SK-N-SH (cell line): ENCODE results near the gene SURF6. TPM values are rescaled to one million over a fixed set of nuclear protein-coding genes. Genes with fewer than 3 reads are reported as not detected.

Experiments used
- CTCF ChIA-PET: fragments of 300-600, 350-600 bp; formaldehyde crosslinking; extraction: SDS; loops from one replicate; lab custom pipeline; 2021; lab: Yijun Ruan, JAX
- POLR2A ChIA-PET: fragments of 350-600 bp; sonication (Branson Sonifier 250); formaldehyde crosslinking; extraction: SDS; loops from one replicate; lab custom pipeline; 2020; ENCODE audit warnings: antibody characterized with exemption, inconsistent platforms; lab: Yijun Ruan, JAX
- DNase-seq: peaks from one replicate; pipeline ENCODE4 v3.0.0; 2012
- H2AFZ ChIP-seq: fragments of 200-600 bp; sonication (generic); 2 replicates; pipeline ENCODE4 v1.8.1; 2016; ENCODE audit warnings: antibody characterized with exemption, mild to moderate bottlenecking, low read depth
- H3F3A ChIP-seq: fragments of 200-600 bp; sonication (generic); replicated peaks from 2 replicates; pipeline ENCODE3; 2016; ENCODE audit warnings: antibody characterized with exemption, mild to moderate bottlenecking; ENCODE audit not compliant: insufficient read depth
- H3K27ac ChIP-seq, 2 experiments: fragments of 200-500 bp in 1 of 2; fragments of 200-600 bp in 1 of 2; sonication (Bioruptor generic) in 1 of 2; sonication (generic), shearing (Covaris generic) in 1 of 2; 2 replicates each; pipeline versions ENCODE4 v1.5.1 to v1.6.1; 2014 to 2016; ENCODE audit warnings: low read depth in 2 of 2, inconsistent platforms in 1 of 2, low read length in 1 of 2, mild to moderate bottlenecking in 1 of 2, mixed read lengths in 1 of 2
- H3K27me3 ChIP-seq: fragments of 200-600 bp; sonication (generic), shearing (Covaris generic); 2 replicates; pipeline ENCODE4 v1.6.1; 2016; ENCODE audit warnings: mixed run types; ENCODE audit not compliant: insufficient read depth
- H3K36me3 ChIP-seq, 2 experiments: fragments of 200-500 bp in 1 of 2; fragments of 200-600 bp in 1 of 2; sonication (Bioruptor generic) in 1 of 2; sonication (generic) in 1 of 2; replicated peaks in 1 of 2; 2 replicates each; pipeline versions ENCODE3 to v1.5.1; 2014 to 2016; ENCODE audit warnings: low read length in 1 of 2, mild to moderate bottlenecking in 1 of 2; ENCODE audit not compliant: insufficient read depth in 2 of 2, control insufficient read depth in 1 of 2
- H3K4me1 ChIP-seq, 2 experiments: fragments of 200-500 bp in 1 of 2; fragments of 200-600 bp in 1 of 2; sonication (Bioruptor generic) in 1 of 2; sonication (generic), shearing (Covaris generic) in 1 of 2; 2 replicates each; pipeline versions ENCODE4 v1.5.1 to v1.6.1; 2014 to 2016; ENCODE audit warnings: low read depth in 1 of 2, low read length in 1 of 2, mixed run types in 1 of 2; ENCODE audit not compliant: insufficient read depth in 2 of 2, control insufficient read depth in 1 of 2
- H3K4me2 ChIP-seq: fragments of 200-600 bp; sonication (generic), shearing (Covaris generic); 2 replicates; pipeline ENCODE4 v1.6.1; 2017; ENCODE audit warnings: mixed run types
- H3K4me3 ChIP-seq, 2 experiments: fragments of 200-500 bp in 1 of 2; fragments of 200-600 bp in 1 of 2; sonication (Bioruptor generic) in 1 of 2; sonication (generic), shearing (Covaris generic) in 1 of 2; 2 replicates each; pipeline versions ENCODE4 v1.5.1 to v1.8.1; 2014 to 2016; ENCODE audit warnings: low read depth in 2 of 2, inconsistent platforms in 1 of 2, low read length in 1 of 2, mild to moderate bottlenecking in 1 of 2, mixed read lengths in 1 of 2, moderate library complexity in 1 of 2
- H3K79me2 ChIP-seq: fragments of 200-600 bp; sonication (generic); 2 replicates; pipeline ENCODE4 v1.8.1; 2017; ENCODE audit warnings: mild to moderate bottlenecking; ENCODE audit not compliant: insufficient read depth
- H3K9ac ChIP-seq: fragments of 200-600 bp; sonication (generic); 2 replicates; pipeline ENCODE4 v1.6.1; 2017; ENCODE audit warnings: mixed run types
- H3K9me2 ChIP-seq: fragments of 200-600 bp; sonication (generic); 2 replicates; pipeline ENCODE4 v1.6.1; 2017; ENCODE audit warnings: mixed run types
- H3K9me3 ChIP-seq: fragments of 200-600 bp; sonication (generic); 2 replicates; pipeline ENCODE4 v1.6.1; 2017; ENCODE audit warnings: mixed run types, mild to moderate bottlenecking, moderate library complexity
- H4K20me1 ChIP-seq: fragments of 200-600 bp; sonication (generic); 2 replicates; pipeline ENCODE4 v1.6.1; 2017; ENCODE audit warnings: mild to moderate bottlenecking, mixed run types; ENCODE audit not compliant: insufficient read depth
- CHD2 ChIP-seq: fragments of 150-350 bp; IDR thresholded peaks from 2 replicates; pipeline ENCODE4 v1.6.1; 2018; ENCODE audit warnings: low read length; ENCODE audit not compliant: partially characterized antibody
- ELF1 ChIP-seq: IDR thresholded peaks from 2 replicates; pipeline ENCODE4 v1.4.0; 2012
- EP300 ChIP-seq, 2 experiments: IDR thresholded peaks; 2 replicates each; pipeline versions ENCODE4 v1.4.0 to v1.6.1; 2012; ENCODE audit warnings: borderline replicate concordance in 1 of 2, low read depth in 1 of 2, low read length in 1 of 2
- EZH2phosphoT487 ChIP-seq: fragments of 200-600 bp; sonication (generic); IDR thresholded peaks from 2 replicates; pipeline ENCODE4 v1.6.1; 2017; ENCODE audit warnings: low read depth, mixed run types, mild to moderate bottlenecking, antibody characterized with exemption, moderate library complexity, borderline replicate concordance
- FOXJ3 ChIP-seq: sonication (generic); formaldehyde crosslinking; IDR thresholded peaks from 2 replicates; pipeline ENCODE4 v1.5.1; 2020; ENCODE audit warnings: mild to moderate bottlenecking, missing genetic modification reagents
- GABPA ChIP-seq: IDR thresholded peaks from 2 replicates; pipeline ENCODE4 v1.4.0; 2012; ENCODE audit warnings: low read depth, mild to moderate bottlenecking
- GATA2 ChIP-seq: sonication (generic); formaldehyde crosslinking; IDR thresholded peaks from 2 replicates; pipeline ENCODE4 v1.5.0; 2020; ENCODE audit warnings: mild to moderate bottlenecking, missing genetic modification reagents
- NFIC ChIP-seq: IDR thresholded peaks from 2 replicates; pipeline ENCODE4 v1.4.0; 2012; ENCODE audit warnings: borderline replicate concordance
- POLR2AphosphoS5 ChIP-seq: IDR thresholded peaks from 2 replicates; pipeline ENCODE4 v1.6.1; 2012; ENCODE audit warnings: low read depth, low read length
- RCOR1 ChIP-seq: fragments of 150-350 bp; IDR thresholded peaks from 2 replicates; pipeline ENCODE4 v1.6.1; 2017; ENCODE audit warnings: antibody characterized with exemption, low read length
- RFX5 ChIP-seq: IDR thresholded peaks from 2 replicates; pipeline ENCODE4 v1.6.1; 2012; ENCODE audit warnings: mild to moderate bottlenecking, improper control_type of control experiment, low read length
- SIN3A ChIP-seq: IDR thresholded peaks from 2 replicates; pipeline ENCODE4 v1.6.1; 2012; ENCODE audit warnings: low read depth, mild to moderate bottlenecking, low read length, moderate library complexity, borderline replicate concordance
- SMC3 ChIP-seq: IDR thresholded peaks from 2 replicates; pipeline ENCODE4 v1.6.1; 2012; ENCODE audit warnings: low read depth, low read length, improper control_type of control experiment
- TCF12 ChIP-seq: IDR thresholded peaks from 2 replicates; pipeline ENCODE4 v1.4.0; 2012
- YY1 ChIP-seq: IDR thresholded peaks from 2 replicates; pipeline ENCODE4 v1.4.0; 2012; ENCODE audit warnings: low read depth, mild to moderate bottlenecking
- WGBS: methylation state at CpG from one replicate; pipeline ENCODE4 v1.1.6; 2017; ENCODE audit warnings: low lambda C conversion rate; 5-methylcytosine and 5-hydroxymethylcytosine counted together
- polyA plus RNA-seq, 3 experiments: library from polyadenylated mRNA; depleted of rRNA; stranded (reverse); fragments of >200 nt; gene quantifications; 2 replicates each; pipeline ENCODE4 v1.2.3, GENCODE V29; 2012
- TF ChIP-seq, protein P1 (sequence below): fragments of 150-350 bp; IDR thresholded peaks from 2 replicates; pipeline ENCODE4 v1.6.1; 2017; ENCODE audit warnings: antibody characterized with exemption, low read length, low read depth, borderline replicate concordance
- TF ChIP-seq, protein P2 (sequence below): fragments of 150-350 bp; IDR thresholded peaks from 2 replicates; pipeline ENCODE4 v1.6.1; 2016; ENCODE audit warnings: mild to moderate bottlenecking, low read depth, low read length
- TF ChIP-seq, protein P3 (sequence below): IDR thresholded peaks from 2 replicates; pipeline ENCODE4; 2012
- TF ChIP-seq, protein P4 (sequence below): fragments of 200-600 bp; sonication (generic); IDR thresholded peaks from 2 replicates; pipeline ENCODE4 v1.6.1; 2017; ENCODE audit warnings: antibody characterized with exemption, mild to moderate bottlenecking, moderate library complexity
- TF ChIP-seq, protein P5 (sequence below): IDR thresholded peaks from 2 replicates; pipeline ENCODE4 v1.4.0; 2012; ENCODE audit warnings: low read depth

SURF6 gene
- polyA plus RNA-seq, 1 of the 3 experiments (the other 2 are of a cell fraction), result 44.5 TPM

DNA sequence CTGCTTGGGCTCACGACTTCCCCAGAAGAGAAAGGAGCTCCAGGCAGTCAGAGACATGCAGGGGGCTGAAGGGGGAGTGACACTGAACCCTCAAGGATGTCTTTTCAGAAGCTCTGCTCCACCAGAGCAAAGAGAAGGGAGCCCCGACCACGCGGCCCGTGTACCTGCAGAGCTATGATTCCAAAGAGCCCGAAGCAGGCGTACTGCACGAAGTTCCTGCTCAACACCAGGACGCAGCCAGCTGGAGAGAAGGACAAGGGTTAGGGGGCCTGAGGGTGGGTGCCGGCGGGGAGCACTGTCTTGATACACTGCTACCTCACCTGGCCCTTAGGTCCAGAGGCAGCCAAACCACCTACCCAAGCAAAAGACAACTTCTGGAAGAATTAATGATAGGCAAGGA lies 30.4 kb upstream of the SURF6 start:
- Histone ChIP-seq H4K20me1 (peaks cover 82% of the 10 kb centered on the region), H3K4me3 (no peak overlapping the region), H3K4me1 (peaks cover 0 to 26% of the 10 kb centered on the region in 2 experiments; a peak in 2 of 4 replicates), H3K9me3 (no peaks in the 10 kb centered on the region), H3K9me2 (no peaks in the 10 kb centered on the region)
- DNase-seq, result no peak
- ChIA-PET CTCF (interaction anchor here (1.3 to 2.7 kb wide), 3 partner anchors 9 to 24 kb away, joined by 4 to 7 read pairs (median 7); partner anchors contain the start of genes SURF1 and SURF2), POLR2A (interaction anchor here (0.7 to 1.0 kb wide), 2 partner anchors 19 to 305 kb away, joined by 3 to 4 read pairs; partner anchors contain the start of genes MED22 and RPL7A)
- WGBS, result 93% methylated on average over 9 of the region's 11 CpGs
- TF ChIP-seq NFIC (no peak), SIN3A (no peak), TCF12 (no peak), GATA2 (CRISPR knock-in tag) (no peak), EZH2phosphoT487 (no peak), YY1 (no peak), FOXJ3 (no peak), SMC3 (no peak), POLR2AphosphoS5 (no peak), RCOR1 (no peak), GABPA (no peak), CHD2 (no peak), ELF1 (no peak), RFX5 (no peak), EP300 (IDR thresholded peaks at IDR 0.05; ENCODE audit: borderline replicate concordance in 1 of 2, low read depth in 1 of 2, low read length in 1 of 2) (no peak)
- TF ChIP-seq, protein P1, sequence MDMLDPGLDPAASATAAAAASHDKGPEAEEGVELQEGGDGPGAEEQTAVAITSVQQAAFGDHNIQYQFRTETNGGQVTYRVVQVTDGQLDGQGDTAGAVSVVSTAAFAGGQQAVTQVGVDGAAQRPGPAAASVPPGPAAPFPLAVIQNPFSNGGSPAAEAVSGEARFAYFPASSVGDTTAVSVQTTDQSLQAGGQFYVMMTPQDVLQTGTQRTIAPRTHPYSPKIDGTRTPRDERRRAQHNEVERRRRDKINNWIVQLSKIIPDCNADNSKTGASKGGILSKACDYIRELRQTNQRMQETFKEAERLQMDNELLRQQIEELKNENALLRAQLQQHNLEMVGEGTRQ, result no peak
- TF ChIP-seq, protein P2, sequence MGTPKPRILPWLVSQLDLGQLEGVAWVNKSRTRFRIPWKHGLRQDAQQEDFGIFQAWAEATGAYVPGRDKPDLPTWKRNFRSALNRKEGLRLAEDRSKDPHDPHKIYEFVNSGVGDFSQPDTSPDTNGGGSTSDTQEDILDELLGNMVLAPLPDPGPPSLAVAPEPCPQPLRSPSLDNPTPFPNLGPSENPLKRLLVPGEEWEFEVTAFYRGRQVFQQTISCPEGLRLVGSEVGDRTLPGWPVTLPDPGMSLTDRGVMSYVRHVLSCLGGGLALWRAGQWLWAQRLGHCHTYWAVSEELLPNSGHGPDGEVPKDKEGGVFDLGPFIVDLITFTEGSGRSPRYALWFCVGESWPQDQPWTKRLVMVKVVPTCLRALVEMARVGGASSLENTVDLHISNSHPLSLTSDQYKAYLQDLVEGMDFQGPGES, result no peak
- TF ChIP-seq, protein P3, sequence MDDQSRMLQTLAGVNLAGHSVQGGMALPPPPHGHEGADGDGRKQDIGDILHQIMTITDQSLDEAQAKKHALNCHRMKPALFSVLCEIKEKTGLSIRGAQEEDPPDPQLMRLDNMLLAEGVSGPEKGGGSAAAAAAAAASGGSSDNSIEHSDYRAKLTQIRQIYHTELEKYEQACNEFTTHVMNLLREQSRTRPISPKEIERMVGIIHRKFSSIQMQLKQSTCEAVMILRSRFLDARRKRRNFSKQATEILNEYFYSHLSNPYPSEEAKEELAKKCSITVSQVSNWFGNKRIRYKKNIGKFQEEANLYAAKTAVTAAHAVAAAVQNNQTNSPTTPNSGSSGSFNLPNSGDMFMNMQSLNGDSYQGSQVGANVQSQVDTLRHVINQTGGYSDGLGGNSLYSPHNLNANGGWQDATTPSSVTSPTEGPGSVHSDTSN, result no peak
- TF ChIP-seq, protein P4, sequence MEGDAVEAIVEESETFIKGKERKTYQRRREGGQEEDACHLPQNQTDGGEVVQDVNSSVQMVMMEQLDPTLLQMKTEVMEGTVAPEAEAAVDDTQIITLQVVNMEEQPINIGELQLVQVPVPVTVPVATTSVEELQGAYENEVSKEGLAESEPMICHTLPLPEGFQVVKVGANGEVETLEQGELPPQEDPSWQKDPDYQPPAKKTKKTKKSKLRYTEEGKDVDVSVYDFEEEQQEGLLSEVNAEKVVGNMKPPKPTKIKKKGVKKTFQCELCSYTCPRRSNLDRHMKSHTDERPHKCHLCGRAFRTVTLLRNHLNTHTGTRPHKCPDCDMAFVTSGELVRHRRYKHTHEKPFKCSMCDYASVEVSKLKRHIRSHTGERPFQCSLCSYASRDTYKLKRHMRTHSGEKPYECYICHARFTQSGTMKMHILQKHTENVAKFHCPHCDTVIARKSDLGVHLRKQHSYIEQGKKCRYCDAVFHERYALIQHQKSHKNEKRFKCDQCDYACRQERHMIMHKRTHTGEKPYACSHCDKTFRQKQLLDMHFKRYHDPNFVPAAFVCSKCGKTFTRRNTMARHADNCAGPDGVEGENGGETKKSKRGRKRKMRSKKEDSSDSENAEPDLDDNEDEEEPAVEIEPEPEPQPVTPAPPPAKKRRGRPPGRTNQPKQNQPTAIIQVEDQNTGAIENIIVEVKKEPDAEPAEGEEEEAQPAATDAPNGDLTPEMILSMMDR, result no peak
- TF ChIP-seq, protein P5, sequence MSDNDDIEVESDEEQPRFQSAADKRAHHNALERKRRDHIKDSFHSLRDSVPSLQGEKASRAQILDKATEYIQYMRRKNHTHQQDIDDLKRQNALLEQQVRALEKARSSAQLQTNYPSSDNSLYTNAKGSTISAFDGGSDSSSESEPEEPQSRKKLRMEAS, result no peak
- TF ChIP-seq, all 33 proteins: peak for 0
- Histone ChIP-seq H3K4me2 (no peak overlapping the region), H3K36me3 (peaks cover 36 to 80% of the 10 kb centered on the region in 2 experiments), H2AFZ (no peak overlapping the region), H3K27me3 (no peaks in the 10 kb centered on the region), H3K9ac (no peak overlapping the region), H3K79me2 (peaks cover 88% of the 10 kb centered on the region), H3F3A (peaks cover 21% of the 10 kb centered on the region), H3K27ac (no peak overlapping the region)
